Pancreas (tissue), 10 donors: ENCODE data around the gene BACH1. TPM values are rescaled to one million over a fixed set of nuclear protein-coding genes. Genes with fewer than 3 reads are reported as not detected.

Experiments
- ATAC-seq, 4 donors: fragments of 200-7000 bp; cut with Tn5 transposase; one replicate each; pipeline versions ENCODE4 v1.8.0 to v1.9.1; 2020; ENCODE audit warnings: mild to moderate bottlenecking in 4 of 4, moderate library complexity in 4 of 4
- DNase-seq, 6 donors: peaks; one replicate each; pipeline ENCODE4 v3.0.0-alpha.2; 2020
- FAIRE-seq: peaks from 2 replicates; lab custom pipeline; 2012; peaks lifted over from hg19 to GRCh38; lab: Jason Lieb, UNC
- H3K27ac ChIP-seq, 4 donors: fragments of 200-600 bp; sonication (generic); 1 replicate in 3 of 4; 2 replicates in 1 of 4; pipeline versions ENCODE4 v1.5.0 to v1.8.0; 2020
- H3K27me3 ChIP-seq, 4 donors: fragments of 200-600 bp; one replicate each; pipeline ENCODE4 v1.8.0; 2021
- H3K36me3 ChIP-seq, 3 donors: fragments of 200-600 bp; sonication (generic) in 1 of 3; one replicate each; pipeline versions ENCODE4 v1.5.0 to v1.8.0; 2020 to 2021
- H3K4me1 ChIP-seq, 3 donors: fragments of 200-600 bp; one replicate each; pipeline ENCODE4 v1.8.0; 2021
- H3K4me3 ChIP-seq, 4 donors: fragments of 200-600 bp; sonication (generic) in 2 of 4; one replicate each; pipeline versions ENCODE4 v1.5.0 to v1.8.0; 2020 to 2021
- H3K9me3 ChIP-seq, 4 donors: fragments of 200-600 bp; one replicate each; pipeline ENCODE4 v1.8.0; 2021
- CTCF ChIP-seq, 4 donors: fragments of 200-600 bp; sonication (generic) in 3 of 4; IDR thresholded peaks; one replicate each; pipeline versions ENCODE4 v1.5.0 to v1.8.0; 2021; ENCODE audit warnings: antibody characterized with exemption in 4 of 4
- WGBS, 2 donors: extraction: QIAGEN DNeasy Blood & Tissue Kit; methylation state at CpG; one replicate each; pipeline ENCODE4 v1.1.7; 2013; 5-methylcytosine and 5-hydroxymethylcytosine counted together
- intact Hi-C, 3 donors: fragments of 100-400 bp; cut with DNase I; formaldehyde crosslinking; loops; one replicate each; pipeline versions ENCODE4 v1.11.1 to v1.14.2; 2022
- polyA plus RNA-seq, 2 donors: library from polyadenylated mRNA; stranded (reverse); fragments of 200-250 nt; gene quantifications; one replicate each; pipeline ENCODE4 v1.2.3, GENCODE V29; 2013
- total RNA-seq, 6 donors: library from RNA; stranded (reverse); fragmentation: NEBNext Ultra II Directional in 4 of 6; extraction: Animal tissue kit (Norgen Biotek cat#: 25700) in 4 of 6; gene quantifications; one replicate each; pipeline versions ENCODE4 v1.2.1 to v1.2.4, GENCODE V29; 2021 to 2023
- donor health status: healthy with polysubstance abuse.
- donor health status: DM: no; HTN: no; CAD: no; lungs with moderate emphysema.
- donor health status: DM: no; HTN: no; CAD: no.
- donor health status: control.
- donor health status: control.
- donor health status: Bipolar disorder and iron deficiency.
- donor health status: DM: yes; HTN: yes; CAD: no.
- donor health status: DM: no; HTN: no; CAD: no.
- donor health status: DM: no; HTN: no; CAD: no.
- donor health status: DM: yes; HTN: yes; CAD: no.

The BACH1 gene
- total and polyA plus RNA-seq, 8 donors, result 3.0 to 66.2 (median 32.0) TPM

DNA sequence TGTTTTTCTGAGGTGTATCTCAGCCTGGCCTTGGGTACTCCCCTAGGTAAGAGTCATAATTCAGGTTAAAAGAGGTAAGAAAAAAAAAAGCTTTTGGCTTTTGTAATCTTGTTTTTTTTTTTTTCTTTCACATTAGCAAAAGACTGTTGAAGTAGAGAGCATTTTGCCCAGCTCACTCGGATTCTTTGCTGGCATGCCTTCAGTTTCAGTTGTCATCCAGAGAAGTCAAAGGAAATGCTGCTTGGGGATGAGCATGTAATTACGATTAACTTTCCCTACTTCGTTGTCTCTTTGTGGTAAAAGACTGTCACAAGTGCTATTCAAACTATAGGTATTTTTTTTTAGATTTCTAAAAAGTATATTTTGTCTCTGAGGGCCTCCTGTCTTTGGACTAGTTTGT lies 6.3 kb downstream of the BACH1 start:
- Histone ChIP-seq H3K27me3 (no peaks in the 10 kb centered on the region), H3K27ac (peak overlapping the region in 1 of 4 donors; percentile 42), H3K4me1 (peaks cover 17 to 76% (median 59%) of the 10 kb centered on the region in 3 donors), H3K36me3 (no peaks in the 10 kb centered on the region), H3K4me3 (no peak overlapping the region), H3K9me3 (no peaks in the 10 kb centered on the region)
- DNase-seq, result no peak
- intact Hi-C loops, result no loop called here
- WGBS, 2 donors, result 24 to 25% methylated on average over 3 of the region's 3 CpGs
- no peak for FAIRE-seq
- no peak for ATAC-seq
- no peak for TF ChIP-seq CTCF (IDR thresholded peaks at IDR 0.05)

GRCh38 chr21:29305561-29305960 lies 6.8 kb downstream of the BACH1 start:
- no peak for ATAC-seq
- peaks cover 17 to 74% (median 59%) of the 10 kb centered on the region in 3 donors for H3K4me1 ChIP-seq
- WGBS, 2 donors, result 0 to 44% methylated on average over 1 of the region's 1 CpG
- FAIRE-seq, result no peak
- TF ChIP-seq CTCF (IDR thresholded peaks at IDR 0.05), result no peak
- intact Hi-C loops, result no loop called here
- no peak for DNase-seq
- H3K4me3 ChIP-seq, result no peak overlapping the region
- H3K36me3 ChIP-seq, result no peaks in the 10 kb centered on the region
- H3K27me3 ChIP-seq, result no peaks in the 10 kb centered on the region
- peak overlapping the region in 1 of 4 donors; percentile 42 for H3K27ac ChIP-seq
- H3K9me3 ChIP-seq, result no peaks in the 10 kb centered on the region

DNA sequence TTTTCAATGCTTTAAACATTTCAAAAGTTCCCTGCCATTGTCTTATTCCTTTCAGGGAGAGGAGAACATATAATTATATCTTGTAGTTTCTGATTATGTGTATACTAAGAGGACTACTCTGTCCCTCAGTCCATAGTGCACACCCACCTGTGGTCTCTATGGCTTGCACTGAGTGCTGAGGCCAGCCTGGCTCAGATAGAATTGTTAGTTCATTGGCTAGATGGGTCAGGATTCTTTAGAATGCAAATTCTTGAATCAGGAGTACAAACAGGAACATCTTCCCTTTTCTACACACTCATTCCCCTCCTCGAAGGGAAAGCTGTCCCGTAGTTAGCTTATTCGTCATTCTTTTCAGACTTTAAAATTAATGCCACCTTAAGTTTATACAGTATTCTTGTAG lies 8.2 kb downstream of the BACH1 start:
- H3K4me1 ChIP-seq, result peaks cover 11 to 61% (median 51%) of the 10 kb centered on the region in 3 donors
- H3K27ac ChIP-seq, result no peak overlapping the region
- H3K36me3 ChIP-seq, result no peaks in the 10 kb centered on the region
- ATAC-seq (no peak), DNase-seq (no peak), FAIRE-seq (no peak)
- H3K4me3 ChIP-seq, result no peak overlapping the region
- no peaks in the 10 kb centered on the region for H3K9me3 ChIP-seq
- 40 to 54% methylated on average over 3 of the region's 3 CpGs for WGBS, 2 donors
- intact Hi-C loops, result no loop called here
- H3K27me3 ChIP-seq, result no peaks in the 10 kb centered on the region
- TF ChIP-seq CTCF (IDR thresholded peaks at IDR 0.05), result no peak

DNA sequence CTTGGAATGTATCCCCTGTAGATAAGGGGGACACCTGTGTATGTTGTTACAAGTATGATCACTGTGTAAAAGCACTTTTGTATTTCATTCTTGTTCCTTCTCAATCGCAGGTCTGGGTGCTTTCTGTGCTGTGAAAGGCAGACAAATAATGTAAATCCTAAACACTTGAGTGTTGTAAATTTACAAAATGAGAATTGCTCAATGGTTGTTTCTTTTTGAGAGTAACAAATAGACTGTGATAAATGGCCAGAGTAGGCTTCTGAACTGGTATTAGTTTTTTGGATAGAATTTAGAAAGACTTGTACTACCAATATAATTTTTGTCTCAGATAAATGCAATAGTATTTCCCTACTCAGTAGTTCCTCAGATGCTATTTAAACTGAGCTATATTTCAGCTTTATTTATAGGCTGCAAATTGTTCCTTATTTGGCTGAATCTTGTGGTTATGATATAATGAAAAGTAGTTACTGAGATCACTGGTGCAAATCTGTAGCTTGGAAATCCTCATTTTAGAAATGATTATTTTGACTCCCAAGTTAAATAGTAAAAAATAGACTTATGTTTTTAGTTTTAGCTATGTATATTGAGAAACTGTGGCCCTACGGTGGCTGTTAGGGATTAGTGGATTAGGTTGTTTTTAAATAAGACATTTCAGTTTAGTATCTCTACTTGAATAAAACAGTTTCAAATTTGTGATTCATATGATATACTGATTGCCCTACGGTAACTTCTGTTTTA lies 9.2 kb downstream of the BACH1 start:
- intact Hi-C loops, result no loop called here
- no peak for FAIRE-seq
- Histone ChIP-seq H3K4me3 (no peak overlapping the region), H3K9me3 (no peaks in the 10 kb centered on the region), H3K4me1 (peaks cover 11 to 52% (median 43%) of the 10 kb centered on the region in 3 donors), H3K27me3 (no peaks in the 10 kb centered on the region), H3K27ac (no peak overlapping the region), H3K36me3 (no peaks in the 10 kb centered on the region)
- 57 to 59% methylated on average over 3 of the region's 3 CpGs for WGBS, 2 donors
- no peak for DNase-seq
- no peak for ATAC-seq
- TF ChIP-seq CTCF (IDR thresholded peaks at IDR 0.05), result no peak

- WGBS, 2 donors, result 94 to 96% methylated on average over 2 of the region's 2 CpGs
- Histone ChIP-seq H3K36me3 (no peaks in the 10 kb centered on the region), H3K27me3 (no peaks in the 10 kb centered on the region), H3K4me3 (no peak overlapping the region), H3K27ac (no peak overlapping the region), H3K4me1 (peaks cover 11 to 51% (median 38%) of the 10 kb centered on the region in 3 donors), H3K9me3 (no peaks in the 10 kb centered on the region)
- FAIRE-seq (no peak), DNase-seq (no peak), ATAC-seq (no peak)
- intact Hi-C loops, result no loop called here
- no peak for TF ChIP-seq CTCF (IDR thresholded peaks at IDR 0.05)
These were observed 9.7 kb downstream of the BACH1 start for GRCh38 chr21:29308456-29308783.
